Measurements from ENCODE around the gene FAM200C. TPM values are rescaled to one million over a fixed set of nuclear protein-coding genes. Genes with fewer than 3 reads are reported as not detected.
"Not testable (repeated sequence)": the region's sequence is repeated elsewhere in the genome, so short reads cannot be mapped to it uniquely, and the experiment has no call there.

FAM200C gene
- 1.9 TPM for total RNA-seq
- long read RNA-seq, transcript ZBED8-201 (2 exons, 2,851 nt), result major isoform, 9 of 11 reads
- long read RNA-seq, partial matches to known transcripts, result 2 of 11 reads
- long read RNA-seq, other reads (novel, unspliced or antisense), result 0 of 11 reads

- DNase-seq (ENCODE audit: low spot score), result peak; percentile 95
Observed at GRCh38 chr5:160399402-160400353, at the start of gene FAM200C. Gene FAM200C, minus strand, starts transcription at chr5:160400054. Its CDS starts 4,564 bp downstream, at chr5:160395490.

GRCh38 chr5:160449458-160449857 is 49.6 kb upstream of the FAM200C start:
- no peak for DNase-seq (ENCODE audit: low spot score)

- no peak for DNase-seq (ENCODE audit: low spot score)
Observed at GRCh38 chr5:160448886-160449285, 49.0 kb upstream of the FAM200C start.

GRCh38 chr5:160445751-160446150 is 45.9 kb upstream of the FAM200C start:
- no peak for DNase-seq (ENCODE audit: low spot score)

- DNase-seq (ENCODE audit: low spot score), result no peak
Observed at GRCh38 chr5:160445132-160445531, 45.3 kb upstream of the FAM200C start.

GRCh38 chr5:160444407-160444806 is 44.6 kb upstream of the FAM200C start:
- DNase-seq (ENCODE audit: low spot score), result no peak

- DNase-seq (ENCODE audit: low spot score), result no peak
Observed at GRCh38 chr5:160442824-160443431, 43.1 kb upstream of the FAM200C start.

GRCh38 chr5:160441311-160441781 is 41.5 kb upstream of the FAM200C start:
- no peak for DNase-seq (ENCODE audit: low spot score)

GRCh38 chr5:160439205-160439600 is 39.3 kb upstream of the FAM200C start:
- peak; percentile 93 for DNase-seq (ENCODE audit: low spot score)

GRCh38 chr5:160438316-160439204 is 38.7 kb upstream of the FAM200C start:
- no peak for DNase-seq (ENCODE audit: low spot score)

GRCh38 chr5:160437271-160437670 is 37.4 kb upstream of the FAM200C start:
- DNase-seq (ENCODE audit: low spot score), result no peak

GRCh38 chr5:160436661-160437060 is 36.8 kb upstream of the FAM200C start:
- DNase-seq (ENCODE audit: low spot score), result not testable (repeated sequence)

GRCh38 chr5:160436017-160436416 is 36.2 kb upstream of the FAM200C start:
- DNase-seq (ENCODE audit: low spot score), result no peak

GRCh38 chr5:160435532-160435931 is 35.7 kb upstream of the FAM200C start:
- DNase-seq (ENCODE audit: low spot score), result no peak

- no peak for DNase-seq (ENCODE audit: low spot score)
Observed at GRCh38 chr5:160434022-160434531, 34.2 kb upstream of the FAM200C start.

GRCh38 chr5:160432787-160433186 is 32.9 kb upstream of the FAM200C start:
- no peak for DNase-seq (ENCODE audit: low spot score)

GRCh38 chr5:160432196-160432595 is 32.3 kb upstream of the FAM200C start:
- DNase-seq (ENCODE audit: low spot score), result no peak

GRCh38 chr5:160427607-160428006 is 27.8 kb upstream of the FAM200C start:
- no peak for DNase-seq (ENCODE audit: low spot score)

- DNase-seq (ENCODE audit: low spot score), result no peak
Observed at GRCh38 chr5:160423099-160423498, 23.2 kb upstream of the FAM200C start.

- DNase-seq (ENCODE audit: low spot score), result peak; percentile 97
Observed at GRCh38 chr5:160421625-160422258, 21.9 kb upstream of the FAM200C start, which contains the start of gene PTTG1. Gene PTTG1, plus strand, starts transcription at chr5:160421855. Its CDS starts 458 bp downstream, at chr5:160422313.

Measured in mesenteric fat pad (tissue), 1 donor.